MCF 10A (cell line): Measurements from ENCODE around the gene MVK. TPM values are rescaled to one million over a fixed set of nuclear protein-coding genes. Genes with fewer than 3 reads are reported as not detected.

Experiments used
- BruUV-seq: library from RNA; stranded (reverse); fragments of 400-500 nt; replicated peaks from 2 replicates; lab custom pipeline; 2021; lab: Mats Ljungman, UMichigan
- CTCF ChIA-PET: fragments of 300-600 bp; sonication (Branson Sonifier 250); formaldehyde crosslinking; extraction: SDS; loops from one replicate; lab custom pipeline; 2021; ENCODE audit warnings: antibody characterized with exemption, inconsistent platforms; lab: Yijun Ruan, JAX
- POLR2A ChIA-PET: fragments of 300-600, 350-650 bp; sonication (Branson Sonifier 250); formaldehyde crosslinking; extraction: SDS; loops from one replicate; lab custom pipeline; 2020; ENCODE audit warnings: antibody characterized with exemption, inconsistent platforms; lab: Yijun Ruan, JAX
- DNase-seq: peaks from one replicate; pipeline ENCODE4 v3.0.0-alpha.2; 2018; ENCODE audit not compliant: unreplicated experiment
- H3K27ac Mint-ChIP-seq: one replicate; pipeline ENCODE4 v1.8.0; 2022; ENCODE audit warnings: mild to moderate bottlenecking, low read depth, mixed read lengths; ENCODE audit not compliant: unreplicated experiment
- H3K27me3 Mint-ChIP-seq: one replicate; pipeline ENCODE4 v1.8.0; 2022; ENCODE audit warnings: mixed read lengths; ENCODE audit not compliant: insufficient read depth, unreplicated experiment
- H3K36me3 Mint-ChIP-seq: one replicate; pipeline ENCODE4 v1.8.0; 2022; ENCODE audit warnings: mild to moderate bottlenecking, moderate library complexity, mixed read lengths; ENCODE audit not compliant: insufficient read depth, unreplicated experiment
- H3K4me1 Mint-ChIP-seq: one replicate; pipeline ENCODE4 v1.8.0; 2022; ENCODE audit warnings: mixed read lengths; ENCODE audit not compliant: insufficient read depth, unreplicated experiment
- H3K4me3 Mint-ChIP-seq: one replicate; pipeline ENCODE4 v1.8.0; 2022; ENCODE audit warnings: mild to moderate bottlenecking, moderate library complexity, mixed read lengths; ENCODE audit not compliant: unreplicated experiment
- H3K9me3 Mint-ChIP-seq: one replicate; pipeline ENCODE4 v1.8.0; 2022; ENCODE audit warnings: mixed read lengths; ENCODE audit not compliant: unreplicated experiment
- intact Hi-C: fragments of 100-400 bp; cut with micrococcal nuclease; formaldehyde crosslinking; loops from 2 replicates; pipeline ENCODE4 v1.14.1; 2022
- total RNA-seq: library from RNA; stranded (reverse); gene quantifications from 2 replicates; pipeline ENCODE4 v1.2.3, GENCODE V29; 2022
- TF ChIP-seq, protein P1 (sequence below): fragments of 200-600 bp; IDR thresholded peaks from one replicate; pipeline ENCODE4 v1.8.0; 2022; ENCODE audit warnings: antibody characterized with exemption, mild to moderate bottlenecking; ENCODE audit not compliant: unreplicated experiment

Gene MVK
- total RNA-seq, 1 experiment from 2014 or later = 17.1 TPM

DNA sequence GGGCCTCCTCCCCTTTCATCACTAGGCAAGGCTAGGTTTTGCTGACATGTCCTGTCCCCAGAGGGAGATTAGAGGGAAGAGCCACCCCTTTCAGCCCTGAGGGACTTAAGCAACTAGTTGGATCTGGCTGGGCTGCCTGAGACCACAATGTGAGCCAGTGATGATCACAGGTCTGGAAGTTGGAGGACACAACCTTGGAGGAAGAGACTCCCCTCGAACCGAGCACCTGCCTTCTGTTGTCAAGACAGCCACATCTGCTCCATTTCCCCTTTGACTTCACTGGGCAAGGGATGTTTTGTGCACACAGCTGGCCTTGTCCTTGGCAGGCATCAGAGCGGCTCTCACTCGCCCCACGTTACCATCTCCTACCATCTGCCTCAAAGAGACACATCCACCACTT is 31.4 kb downstream of the MVK start:
- H3K27me3 Mint-ChIP-seq = peaks cover 29% of the 10 kb centered on the region
- H3K27ac Mint-ChIP-seq = no peak overlapping the region
- DNase-seq = no peak
- H3K4me1 Mint-ChIP-seq = no peaks in the 10 kb centered on the region
- no TSS peak for BruUV-seq
- ChIA-PET POLR2A (no interaction called here), CTCF (interaction anchor here (0.6 to 1.6 kb wide), 2 partner anchors 211 to 241 kb away, joined by 3 to 5 read pairs; no protein-coding TSS in a partner anchor)
- TF ChIP-seq, protein P1, sequence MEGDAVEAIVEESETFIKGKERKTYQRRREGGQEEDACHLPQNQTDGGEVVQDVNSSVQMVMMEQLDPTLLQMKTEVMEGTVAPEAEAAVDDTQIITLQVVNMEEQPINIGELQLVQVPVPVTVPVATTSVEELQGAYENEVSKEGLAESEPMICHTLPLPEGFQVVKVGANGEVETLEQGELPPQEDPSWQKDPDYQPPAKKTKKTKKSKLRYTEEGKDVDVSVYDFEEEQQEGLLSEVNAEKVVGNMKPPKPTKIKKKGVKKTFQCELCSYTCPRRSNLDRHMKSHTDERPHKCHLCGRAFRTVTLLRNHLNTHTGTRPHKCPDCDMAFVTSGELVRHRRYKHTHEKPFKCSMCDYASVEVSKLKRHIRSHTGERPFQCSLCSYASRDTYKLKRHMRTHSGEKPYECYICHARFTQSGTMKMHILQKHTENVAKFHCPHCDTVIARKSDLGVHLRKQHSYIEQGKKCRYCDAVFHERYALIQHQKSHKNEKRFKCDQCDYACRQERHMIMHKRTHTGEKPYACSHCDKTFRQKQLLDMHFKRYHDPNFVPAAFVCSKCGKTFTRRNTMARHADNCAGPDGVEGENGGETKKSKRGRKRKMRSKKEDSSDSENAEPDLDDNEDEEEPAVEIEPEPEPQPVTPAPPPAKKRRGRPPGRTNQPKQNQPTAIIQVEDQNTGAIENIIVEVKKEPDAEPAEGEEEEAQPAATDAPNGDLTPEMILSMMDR = no peak
- no peaks in the 10 kb centered on the region for H3K9me3 Mint-ChIP-seq
- intact Hi-C loops = no loop called here
- H3K4me3 Mint-ChIP-seq = no peak overlapping the region
- no peaks in the 10 kb centered on the region for H3K36me3 Mint-ChIP-seq

- intact Hi-C loops = no loop called here
- TF ChIP-seq, protein P1 = no peak
- no peaks in the 10 kb centered on the region for H3K4me1 Mint-ChIP-seq
- POLR2A ChIA-PET = no interaction called here
- H3K27ac Mint-ChIP-seq = no peak overlapping the region
- H3K27me3 Mint-ChIP-seq = peaks cover 32% of the 10 kb centered on the region
- H3K36me3 Mint-ChIP-seq = no peaks in the 10 kb centered on the region
- H3K4me3 Mint-ChIP-seq = no peak overlapping the region
- no TSS peak for BruUV-seq
- H3K9me3 Mint-ChIP-seq = no peaks in the 10 kb centered on the region
- CTCF ChIA-PET = interaction anchor here (0.6 to 1.4 kb wide), 3 partner anchors 8 to 212 kb away, joined by 3 to 6 read pairs (median 3); no protein-coding TSS in a partner anchor
- DNase-seq = no peak
Observed at GRCh38 chr12:109605599-109606228, 32.1 kb downstream of the MVK start.

DNA sequence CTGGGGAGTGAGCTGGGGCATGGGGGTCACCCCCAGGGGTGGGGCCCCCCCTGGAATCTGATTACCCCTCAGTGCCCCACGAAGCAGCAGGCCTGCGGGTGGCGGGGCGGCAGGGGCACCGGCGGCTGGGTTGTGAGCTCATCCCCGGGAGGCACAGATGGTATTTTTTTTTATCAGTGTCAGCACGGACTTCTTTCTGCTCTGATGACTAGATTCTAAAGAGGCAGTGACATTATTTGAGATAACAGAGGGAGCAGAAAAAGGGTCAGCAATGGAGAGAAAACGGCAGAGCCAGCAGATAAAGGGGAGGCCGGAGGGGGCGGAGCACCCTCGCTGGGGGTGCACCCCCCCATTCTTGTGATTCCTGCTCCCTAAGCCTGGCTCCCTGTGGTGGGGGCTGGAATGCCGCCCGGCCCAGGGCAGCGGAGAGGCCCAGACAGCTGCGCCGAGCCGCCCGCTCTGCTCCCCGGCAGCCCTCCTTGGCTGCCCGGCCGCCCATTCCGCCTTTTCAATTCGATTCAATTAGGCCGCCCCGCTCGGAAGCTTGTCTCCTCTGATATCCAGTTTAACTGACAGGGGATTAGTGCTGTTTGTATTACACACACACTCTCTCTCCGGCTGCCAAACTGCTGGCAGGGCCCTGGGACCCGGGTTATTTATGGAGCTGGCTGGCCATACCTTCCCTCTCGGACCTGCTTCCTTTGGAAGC is 32.9 kb downstream of the MVK start:
- intact Hi-C loops = no loop called here
- TF ChIP-seq, protein P1 = no peak
- no peak overlapping the region for H3K27ac Mint-ChIP-seq
- no peaks in the 10 kb centered on the region for H3K9me3 Mint-ChIP-seq
- H3K36me3 Mint-ChIP-seq = no peaks in the 10 kb centered on the region
- no peak for DNase-seq
- H3K4me3 Mint-ChIP-seq = no peak overlapping the region
- BruUV-seq = no TSS peak
- ChIA-PET CTCF (interaction anchor here (1.1 to 1.4 kb wide), 2 partner anchors 9 to 167 kb away, joined by 3 to 6 read pairs; no protein-coding TSS in a partner anchor), POLR2A (no interaction called here)
- no peaks in the 10 kb centered on the region for H3K4me1 Mint-ChIP-seq
- H3K27me3 Mint-ChIP-seq = peaks cover 32% of the 10 kb centered on the region

DNA sequence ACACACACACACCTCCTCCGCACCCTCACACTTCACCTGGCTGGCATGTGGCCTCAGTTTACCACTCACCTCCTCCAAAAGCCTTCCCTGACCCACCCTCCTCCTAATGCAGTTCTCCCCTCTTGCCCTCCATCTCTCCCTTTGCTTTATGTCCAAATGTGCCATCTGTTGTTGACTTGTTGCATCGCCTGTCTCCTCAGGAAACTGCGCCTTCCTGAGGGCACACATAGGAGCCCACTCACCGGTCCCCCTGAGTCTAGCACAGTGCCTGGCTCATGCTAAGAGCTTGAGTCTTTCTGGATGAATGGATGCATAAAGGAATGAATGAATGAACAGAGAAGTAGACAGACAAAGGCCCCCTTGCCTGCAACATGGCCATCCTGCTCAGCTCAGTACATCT is 34.0 kb downstream of the MVK start:
- Mint-ChIP-seq H3K4me3 (no peak overlapping the region), H3K9me3 (no peaks in the 10 kb centered on the region), H3K27ac (no peak overlapping the region), H3K4me1 (no peaks in the 10 kb centered on the region), H3K27me3 (peaks cover 32% of the 10 kb centered on the region), H3K36me3 (no peaks in the 10 kb centered on the region)
- intact Hi-C loops = no loop called here
- no TSS peak for BruUV-seq
- no peak for DNase-seq
- ChIA-PET CTCF (interaction anchor here (1.1 kb wide), 1 partner anchor 10 kb away, joined by 4 read pairs; no protein-coding TSS in a partner anchor), POLR2A (no interaction called here)
- TF ChIP-seq, protein P1 = no peak
